ENCODE data around the gene SRP14.

GRCh38 chr15:40054605-40054854, 15.5 kb upstream of the SRP14 start:
- peak; percentile 68; the same call in 1 of the 2 replicates for TF ChIP-seq POLR2AphosphoS5 (IDR thresholded peaks at IDR 0.05; ENCODE audit: low read depth, low read length)
- no peak for TF ChIP-seq POLR2A (IDR thresholded peaks at IDR 0.05; ENCODE audit: low read depth, low read length)
